NCI-H2196 (cell line): Measurements from ENCODE around the gene RUNDC3A.

Experiments
- DNase-seq: peaks from one replicate; lab custom pipeline; 2025; ENCODE audit not compliant: unreplicated experiment; lab: John Stamatoyannopoulos, UW

RUNDC3A gene

GRCh38 chr17:44308320-44308818, at the start of gene RUNDC3A:
TSS of gene RUNDC3A (plus strand) at chr17:44308601. CDS start at chr17:44308833, 232 bp downstream.
- peak; percentile 85 for DNase-seq

- DNase-seq = no peak
Observed at GRCh38 chr17:44258811-44259351, 49.5 kb upstream of the RUNDC3A start.

GRCh38 chr17:44260296-44260695, 48.1 kb upstream of the RUNDC3A start:
- DNase-seq = no peak

- DNase-seq = no peak
Observed at GRCh38 chr17:44262654-44263225, 45.7 kb upstream of the RUNDC3A start.

DNA sequence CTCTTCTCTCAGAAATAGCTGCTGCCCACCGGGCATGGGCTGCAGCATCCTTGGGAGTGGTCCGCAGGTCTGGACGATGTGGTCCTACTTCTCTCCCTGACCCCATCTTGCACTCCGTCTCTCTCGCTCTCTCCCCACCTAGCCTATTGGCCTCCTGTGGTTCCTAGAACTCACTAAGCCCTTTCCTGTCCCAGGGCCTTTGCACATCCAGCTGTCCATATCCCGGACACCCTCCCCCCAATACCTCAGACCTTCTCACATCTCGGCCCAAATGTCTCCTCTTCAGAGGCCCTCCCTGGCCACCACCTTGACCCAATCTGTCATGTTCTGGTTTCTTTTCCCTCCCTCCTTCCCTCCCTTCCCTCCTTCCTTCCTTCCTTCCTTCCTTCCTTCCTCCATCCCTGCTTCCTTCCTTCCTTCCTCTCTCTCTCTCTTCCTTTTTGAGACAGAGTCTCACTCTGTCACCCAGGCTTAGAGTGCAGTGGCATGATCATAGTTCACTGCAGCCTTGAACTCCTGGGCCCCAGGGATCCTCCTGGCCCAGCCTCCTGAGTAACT, 45.0 kb upstream of the RUNDC3A start:
- DNase-seq = no peak

DNA sequence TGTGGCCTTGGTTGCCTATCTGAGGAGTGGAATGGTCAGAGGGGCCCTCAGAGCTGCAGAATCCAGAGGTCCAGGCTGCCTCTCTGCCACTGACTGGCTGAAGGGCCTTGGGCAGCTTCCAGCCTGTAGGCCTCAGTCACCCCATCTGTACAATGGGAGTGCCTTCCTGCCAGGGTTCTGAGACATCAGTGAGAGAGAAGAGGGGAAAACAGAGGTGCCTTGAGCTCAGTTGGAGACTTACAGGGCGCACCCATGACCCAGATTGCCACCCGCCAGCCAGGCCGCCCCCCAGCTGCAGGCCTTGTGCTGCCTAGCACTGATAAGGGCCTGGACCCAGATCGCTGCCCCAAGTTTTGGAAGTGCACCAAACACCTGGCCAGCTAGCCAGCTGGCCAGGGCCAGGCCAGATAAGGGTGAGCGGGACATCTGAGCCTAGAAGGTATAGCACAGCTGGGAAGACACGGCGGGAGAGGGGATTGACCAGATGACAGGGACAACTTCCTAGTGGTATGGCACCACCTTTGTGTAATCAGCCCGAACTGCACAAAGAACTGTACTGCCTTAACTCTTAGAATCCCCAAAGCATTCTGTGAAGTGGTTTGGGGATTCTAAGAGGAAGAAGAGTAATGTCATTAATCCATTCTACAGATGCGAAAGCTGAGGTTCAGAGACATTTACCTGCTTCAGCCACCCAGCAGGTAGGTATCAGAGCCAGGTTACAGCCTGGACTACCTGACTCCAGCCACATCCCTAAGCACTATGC, 41.8 kb upstream of the RUNDC3A start:
- DNase-seq = no peak

DNA sequence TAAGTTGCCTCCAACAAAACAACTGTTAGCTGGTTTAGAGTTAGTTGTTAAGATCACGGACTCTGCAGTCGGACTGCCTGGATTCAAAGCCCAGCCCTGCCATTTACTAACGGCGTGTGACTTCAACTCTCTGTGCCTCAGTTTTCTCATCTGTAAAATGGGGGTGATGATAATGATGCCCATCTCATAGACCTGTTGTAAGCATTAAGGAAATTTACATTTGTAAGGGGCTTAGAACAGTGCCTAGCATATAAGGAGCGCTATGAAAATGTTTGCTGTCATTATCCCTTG, 41.3 kb upstream of the RUNDC3A start:
- DNase-seq = no peak

DNA sequence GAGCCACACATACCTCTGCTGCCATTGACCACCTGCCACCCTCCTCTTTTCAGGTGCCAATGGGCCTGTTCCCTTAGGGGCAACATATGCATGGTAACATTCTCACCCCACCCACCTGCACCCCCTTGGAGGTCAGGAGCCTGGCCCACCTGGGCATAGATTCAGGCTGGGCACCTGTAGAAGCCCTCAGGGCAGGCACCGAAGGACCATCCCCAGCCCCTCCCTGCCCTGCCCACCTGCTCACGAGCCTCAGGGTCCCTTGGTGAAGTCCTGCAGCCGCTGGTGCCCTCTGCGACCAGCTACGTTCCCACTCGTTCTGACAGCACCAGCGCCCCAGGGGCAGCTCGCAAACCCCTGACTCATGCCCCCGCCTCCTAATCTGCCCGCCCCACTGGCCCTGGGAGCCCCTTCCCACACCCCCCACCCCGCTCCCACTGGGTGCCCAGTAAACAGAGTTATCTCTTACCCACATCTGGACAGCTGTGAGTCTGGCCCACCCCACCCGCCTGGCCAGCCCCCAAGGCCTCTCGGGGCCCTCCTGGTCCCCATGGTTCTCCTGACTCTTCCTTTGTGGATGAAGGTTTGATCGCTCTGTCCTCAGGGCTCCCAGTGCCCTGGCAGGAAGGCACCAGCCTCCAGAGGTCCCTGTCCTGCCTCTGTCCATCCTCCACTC, 40.4 kb upstream of the RUNDC3A start, which contains the start of gene SLC4A1:
Gene SLC4A1 (minus strand): TSS at position 318 of the 673 bp plus-strand sequence. CDS start 5,269 bp downstream, outside the sequence.
- no peak for DNase-seq

DNA sequence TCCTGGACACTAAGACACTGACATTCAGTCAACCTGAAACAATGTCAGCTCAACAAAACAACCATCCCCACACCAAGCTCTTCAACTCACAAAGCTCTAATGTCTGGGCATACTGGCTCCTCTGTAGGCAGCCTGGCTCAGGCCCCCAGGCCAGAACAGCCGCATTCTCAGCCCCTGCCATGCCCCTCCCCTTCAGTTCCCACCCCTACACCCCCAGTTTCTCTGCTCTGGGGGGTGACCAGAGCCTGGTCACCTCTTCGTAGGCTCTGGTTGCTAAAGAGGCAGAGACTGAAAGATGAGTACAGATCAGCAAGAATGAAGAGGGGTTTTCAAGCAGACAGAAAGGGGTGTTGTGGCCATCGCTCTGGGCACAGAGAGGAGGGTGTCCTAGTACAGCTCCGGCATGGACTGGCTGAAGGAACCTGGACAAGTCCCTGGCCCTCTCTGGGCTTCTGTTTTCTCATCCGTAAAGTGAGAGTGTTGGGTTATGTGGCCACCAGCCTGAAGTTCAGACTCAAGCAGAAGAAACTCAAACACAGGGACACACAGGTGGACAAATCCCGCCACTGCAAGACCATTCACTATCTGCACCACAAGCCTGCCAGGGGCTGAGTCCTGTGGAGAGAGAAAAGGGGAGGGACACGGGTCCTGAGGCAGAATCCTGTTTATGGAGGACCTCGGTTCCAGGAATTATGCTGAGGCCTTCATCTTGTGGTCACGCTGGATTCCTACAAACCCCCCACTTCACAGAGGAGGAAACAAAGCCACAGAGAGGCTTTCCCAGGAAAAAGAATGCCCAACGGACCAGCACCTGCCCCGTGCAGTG, 39.5 kb upstream of the RUNDC3A start:
- no peak for DNase-seq

- no peak for DNase-seq
Observed at GRCh38 chr17:44269535-44270240, 38.7 kb upstream of the RUNDC3A start.

- no peak for DNase-seq
Observed at GRCh38 chr17:44272321-44272951, 36.0 kb upstream of the RUNDC3A start.

GRCh38 chr17:44272954-44273353, 35.4 kb upstream of the RUNDC3A start:
- DNase-seq = no peak

- DNase-seq = no peak
Observed at GRCh38 chr17:44273607-44274006, 34.8 kb upstream of the RUNDC3A start.

DNA sequence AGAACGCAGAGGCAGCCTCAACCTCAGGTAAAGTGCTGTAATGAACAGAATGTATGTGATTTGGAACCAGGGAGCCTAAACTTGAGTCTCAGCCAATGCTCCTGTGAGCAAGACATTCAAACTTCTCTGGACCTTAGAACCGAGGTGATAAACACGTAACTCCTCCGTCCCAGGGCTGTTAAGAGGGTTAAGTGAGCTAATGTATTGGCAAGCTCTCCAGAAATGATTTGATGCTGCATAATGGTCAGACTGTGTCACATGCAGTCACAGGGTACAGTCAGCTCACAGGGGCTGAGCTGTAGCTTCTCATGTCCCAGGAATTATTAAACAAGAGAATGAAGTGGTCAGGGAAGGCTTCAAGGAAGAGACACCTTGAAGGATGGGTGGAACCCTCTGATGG, 30.4 kb upstream of the RUNDC3A start:
- DNase-seq = no peak

- no peak for DNase-seq
Observed at GRCh38 chr17:44279346-44279665, 29.1 kb upstream of the RUNDC3A start.

GRCh38 chr17:44279666-44280391, 28.6 kb upstream of the RUNDC3A start:
- no peak for DNase-seq

DNA sequence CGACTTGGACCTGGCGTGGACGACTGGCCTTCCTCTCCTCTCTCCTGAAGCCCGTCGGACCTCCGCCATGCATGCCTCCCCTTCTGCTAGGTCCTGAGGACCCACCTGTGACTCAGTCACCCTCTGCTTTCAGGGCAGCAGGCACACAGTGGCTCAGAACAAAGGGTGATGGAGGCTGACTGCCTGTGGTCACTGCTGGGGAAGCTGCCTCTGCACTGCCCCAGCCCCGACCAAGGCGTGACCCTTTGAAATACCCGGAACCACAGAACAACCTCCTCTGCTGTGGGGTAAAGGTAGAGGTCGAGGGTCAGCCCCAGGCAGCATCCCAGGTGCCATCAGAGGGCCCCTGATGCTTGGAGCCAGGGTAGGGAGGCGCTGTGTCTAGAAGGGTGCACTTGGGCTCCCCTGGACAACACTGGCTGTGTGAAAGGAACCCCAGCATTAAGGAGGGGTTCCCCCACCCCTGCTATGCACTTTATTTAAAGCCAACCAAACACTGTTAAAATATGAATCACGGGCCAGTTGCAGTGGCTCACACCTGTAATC, 27.9 kb upstream of the RUNDC3A start:
- DNase-seq = no peak

GRCh38 chr17:44281570-44281969, 26.8 kb upstream of the RUNDC3A start:
- DNase-seq = no peak

DNA sequence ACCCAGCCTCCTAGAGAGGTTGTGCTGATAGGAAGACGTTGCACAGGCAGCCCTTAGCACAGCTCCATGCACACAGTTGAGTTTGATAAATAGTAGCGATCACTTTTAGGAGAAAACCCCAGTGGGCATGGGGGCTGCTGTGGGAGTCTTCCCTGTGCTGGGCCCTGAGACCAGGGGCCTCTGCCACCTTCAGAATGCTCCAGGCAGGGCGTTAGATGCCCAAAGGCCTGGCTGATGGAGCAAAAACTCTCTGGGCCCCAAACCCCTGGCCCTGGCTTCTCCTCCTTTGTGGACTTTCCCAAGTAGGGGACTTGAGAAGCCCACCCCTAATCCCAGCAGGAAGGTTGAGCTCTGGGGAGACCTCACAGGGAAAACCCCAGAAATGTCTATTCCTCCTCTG, 26.1 kb upstream of the RUNDC3A start:
- DNase-seq = no peak
